IMR-90 (cell line): Measurements from ENCODE around the gene HRH2. TPM values are rescaled to one million over a fixed set of nuclear protein-coding genes. Genes with fewer than 3 reads are reported as not detected.

Experiments used
- ATAC-seq: fragments of 200-7000 bp; cut with Tn5 transposase; 2 replicates; pipeline ENCODE4 v1.9.1; 2020; ENCODE audit warnings: low read depth, mild to moderate bottlenecking, moderate library complexity
- BruUV-seq: library from RNA; stranded (reverse); fragments of 400-500 nt; replicated peaks from 2 replicates; lab custom pipeline; 2021; lab: Mats Ljungman, UMichigan
- CTCF ChIA-PET: fragments of 300-600 bp; formaldehyde crosslinking; extraction: SDS; loops from one replicate; lab custom pipeline; 2021; ENCODE audit warnings: antibody characterized with exemption; lab: Yijun Ruan, JAX
- POLR2A ChIA-PET: fragments of 300-600 bp; sonication (Branson Sonifier 250); formaldehyde crosslinking; loops from one replicate; lab custom pipeline; 2022; ENCODE audit warnings: antibody characterized with exemption; ENCODE audit not compliant: unreplicated experiment; lab: Charles Lee
- DNase-seq: peaks from one replicate; pipeline ENCODE4 v3.0.0; 2013
- H2AFZ ChIP-seq: replicated peaks from 2 replicates; pipeline ENCODE3; 2013; ENCODE audit warnings: low read length, mild to moderate bottlenecking; ENCODE audit not compliant: poor library complexity
- H2AK5ac ChIP-seq: 2 replicates; pipeline ENCODE4 v1.6.1; 2013; ENCODE audit warnings: low read depth, low read length, inconsistent platforms
- H2AK9ac ChIP-seq: replicated peaks from 2 replicates; pipeline ENCODE3; 2013; ENCODE audit warnings: mild to moderate bottlenecking, low read depth, low read length, moderate library complexity; ENCODE audit not compliant: poor library complexity
- H2BK120ac ChIP-seq: 2 replicates; pipeline ENCODE4 v1.6.1; 2013; ENCODE audit warnings: low read depth, low read length, inconsistent platforms
- H2BK15ac ChIP-seq: 3 replicates; pipeline ENCODE4 v1.6.1; 2013; ENCODE audit warnings: low read depth, low read length, inconsistent platforms
- H2BK20ac ChIP-seq: 2 replicates; pipeline ENCODE4 v1.6.1; 2013; ENCODE audit warnings: low read depth, mild to moderate bottlenecking, inconsistent platforms, low read length, moderate library complexity
- H2BK5ac ChIP-seq: 2 replicates; pipeline ENCODE4 v1.6.1; 2013; ENCODE audit warnings: mild to moderate bottlenecking, low read depth, low read length, inconsistent platforms; ENCODE audit not compliant: poor library complexity, severe bottlenecking
- H3K14ac ChIP-seq: replicated peaks from 2 replicates; pipeline ENCODE4 v1.6.1; 2013; ENCODE audit warnings: low read depth, low read length, inconsistent platforms
- H3K18ac ChIP-seq: 2 replicates; pipeline ENCODE4 v1.6.1; 2013; ENCODE audit warnings: low read depth, low read length, control low read depth
- H3K23ac ChIP-seq: 2 replicates; pipeline ENCODE4 v1.6.1; 2013; ENCODE audit warnings: low read depth, low read length, inconsistent platforms
- H3K27ac ChIP-seq: 2 replicates; pipeline ENCODE4 v1.5.1; 2013; ENCODE audit warnings: mild to moderate bottlenecking, control low read depth, low read length; ENCODE audit not compliant: insufficient read depth
- H3K27me3 ChIP-seq: 2 replicates; pipeline ENCODE4 v1.6.1; 2013; ENCODE audit warnings: low read length; ENCODE audit not compliant: control insufficient read depth, insufficient read depth
- H3K36me3 ChIP-seq: 2 replicates; pipeline ENCODE4 v1.6.1; 2013; ENCODE audit warnings: low read length, mixed read lengths; ENCODE audit not compliant: control insufficient read depth, insufficient read depth
- H3K4ac ChIP-seq: 2 replicates; pipeline ENCODE4 v1.6.1; 2013; ENCODE audit warnings: low read depth, low read length, inconsistent platforms
- H3K4me1 ChIP-seq: 2 replicates; pipeline ENCODE4 v1.6.1; 2013; ENCODE audit warnings: low read length, mixed read lengths; ENCODE audit not compliant: control insufficient read depth, insufficient read depth
- H3K4me2 ChIP-seq: 2 replicates; pipeline ENCODE4 v1.6.1; 2013; ENCODE audit warnings: low read depth, mild to moderate bottlenecking, control low read depth, low read length, moderate library complexity
- H3K4me3 ChIP-seq: 2 replicates; pipeline ENCODE4 v1.5.1; 2013; ENCODE audit warnings: low read depth, mild to moderate bottlenecking, control low read depth, low read length, moderate library complexity; ENCODE audit not compliant: insufficient read depth
- H3K56ac ChIP-seq: 2 replicates; pipeline ENCODE4 v1.6.1; 2013; ENCODE audit warnings: low read length, inconsistent platforms; ENCODE audit not compliant: insufficient read depth; ENCODE audit errors: extremely low read depth
- H3K79me1 ChIP-seq, 2 experiments: 2 replicates each; pipeline ENCODE4 v1.6.1; 2013; ENCODE audit warnings: low read length in 2 of 2, inconsistent platforms in 1 of 2, low read depth in 1 of 2
- H3K9ac ChIP-seq: 2 replicates; pipeline ENCODE4 v1.6.1; 2013; ENCODE audit warnings: low read depth, low read length, control low read depth
- H3K9me1 ChIP-seq: 2 replicates; pipeline ENCODE4 v1.6.1; 2013; ENCODE audit warnings: low read length, inconsistent platforms; ENCODE audit not compliant: insufficient read depth
- H3K9me3 ChIP-seq: 2 replicates; pipeline ENCODE4 v1.6.1; 2013; ENCODE audit warnings: low read length; ENCODE audit not compliant: control insufficient read depth, insufficient read depth
- H4K20me1 ChIP-seq: 2 replicates; pipeline ENCODE4 v1.6.1; 2013; ENCODE audit warnings: low read length, inconsistent platforms; ENCODE audit not compliant: insufficient read depth
- H4K5ac ChIP-seq: 2 replicates; pipeline ENCODE4 v1.6.1; 2013; ENCODE audit warnings: mild to moderate bottlenecking, low read depth, low read length, control low read depth
- H4K8ac ChIP-seq, 2 experiments: 2 replicates each; pipeline ENCODE4 v1.6.1; 2013; ENCODE audit warnings: low read depth in 2 of 2, low read length in 2 of 2, control low read depth in 1 of 2, inconsistent platforms in 1 of 2
- H4K91ac ChIP-seq: 2 replicates; pipeline ENCODE4 v1.6.1; 2013; ENCODE audit warnings: low read depth, low read length, inconsistent platforms; ENCODE audit not compliant: insufficient read depth
- BHLHE40 ChIP-seq: fragments of 150-350 bp; IDR thresholded peaks from 2 replicates; pipeline ENCODE4 v1.6.1; 2016; ENCODE audit warnings: mild to moderate bottlenecking, low read depth, low read length
- CEBPB ChIP-seq: IDR thresholded peaks from 2 replicates; pipeline ENCODE4 v1.6.1; 2012; ENCODE audit warnings: low read depth, low read length, improper control_type of control experiment
- CHD1 ChIP-seq: IDR thresholded peaks from 2 replicates; pipeline ENCODE4 v1.6.1; 2012; ENCODE audit warnings: low read depth, low read length, improper control_type of control experiment
- FOS ChIP-seq: fragments of 150-350 bp; IDR thresholded peaks from 2 replicates; pipeline ENCODE4 v1.6.1; 2016; ENCODE audit warnings: low read depth, low read length
- MAFK ChIP-seq: IDR thresholded peaks from 2 replicates; pipeline ENCODE4 v1.6.1; 2012; ENCODE audit warnings: low read depth, low read length, improper control_type of control experiment
- MAZ ChIP-seq: IDR thresholded peaks from 2 replicates; pipeline ENCODE4 v1.6.1; 2012; ENCODE audit warnings: low read depth, mild to moderate bottlenecking, low read length, improper control_type of control experiment, moderate library complexity, borderline replicate concordance
- MXI1 ChIP-seq: IDR thresholded peaks from 2 replicates; pipeline ENCODE4 v1.6.1; 2012; ENCODE audit warnings: low read depth, mild to moderate bottlenecking, low read length, moderate library complexity, borderline replicate concordance
- NFE2L2 ChIP-seq: fragments of 150-350 bp; IDR thresholded peaks from 2 replicates; pipeline ENCODE4 v1.6.1; 2016; ENCODE audit warnings: low read depth, mild to moderate bottlenecking, low read length
- POLR2A ChIP-seq: IDR thresholded peaks from 2 replicates; pipeline ENCODE4 v1.6.1; 2012; ENCODE audit warnings: mild to moderate bottlenecking, low read depth, low read length
- RAD21 ChIP-seq: IDR thresholded peaks from 2 replicates; pipeline ENCODE4 v1.6.1; 2012; ENCODE audit warnings: low read length, improper control_type of control experiment
- RCOR1 ChIP-seq: IDR thresholded peaks from 2 replicates; pipeline ENCODE4 v1.6.1; 2012; ENCODE audit warnings: mild to moderate bottlenecking, low read length, improper control_type of control experiment; ENCODE audit not compliant: insufficient replicate concordance
- RFX5 ChIP-seq: IDR thresholded peaks from 2 replicates; pipeline ENCODE4 v1.8.0; 2012; ENCODE audit warnings: low read depth, mild to moderate bottlenecking, low read length, moderate library complexity
- SMC3 ChIP-seq: fragments of 150-350 bp; IDR thresholded peaks from 2 replicates; pipeline ENCODE4 v1.6.1; 2016; ENCODE audit warnings: low read depth, mild to moderate bottlenecking, antibody characterized with exemption, low read length, moderate library complexity
- WGBS, 2 experiments: methylation state at CpG; one replicate each; pipeline versions ENCODE4 v1.1.5 to v1.1.7; 2013; ENCODE audit warnings: missing lambda C conversion rate in 2 of 2; ENCODE audit not compliant: insufficient read length in 1 of 2; ENCODE audit errors: extremely low coverage in 2 of 2; 5-methylcytosine and 5-hydroxymethylcytosine counted together
- dilution Hi-C: fragments of 300-500 bp; cut with HindIII; formaldehyde crosslinking; loops from one replicate; pipeline ENCODE4 v1.14.3; 2018; ENCODE audit warnings: low sequenced_read_pairs; ENCODE audit not compliant: unreplicated experiment
- in situ Hi-C: fragments of 300-500 bp; cut with MboI; formaldehyde crosslinking; loops from 3 replicates; pipeline ENCODE4 v1.14.3; 2019; ENCODE audit warnings: low sequenced_read_pairs, inconsistent platforms, mixed read lengths
- intact Hi-C: fragments of 100-400 bp; cut with micrococcal nuclease; formaldehyde crosslinking; loops from 2 replicates; pipeline ENCODE4 v1.10.0; 2022
- polyA plus RNA-seq, 3 experiments: library from polyadenylated mRNA; depleted of rRNA; stranded (reverse); fragments of >200 nt; gene quantifications; 2 replicates each; pipeline ENCODE4 v1.2.3, GENCODE V29; 2012; ENCODE audit warnings: low replicate concordance in 1 of 3
- total RNA-seq: library from RNA; depleted of rRNA; stranded (reverse); fragments of >200 nt; gene quantifications from 2 replicates; pipeline ENCODE4 v1.2.3, GENCODE V29; 2012
- TF ChIP-seq, protein P1 (sequence below): fragments of 150-350 bp; IDR thresholded peaks from 2 replicates; pipeline ENCODE4 v1.6.1; 2016; ENCODE audit warnings: low read depth, mild to moderate bottlenecking, low read length, moderate library complexity, borderline replicate concordance
- TF ChIP-seq, protein P2 (sequence below): conservative IDR thresholded peaks from 2 replicates; pipeline ENCODE4 v1.5.1; 2012; ENCODE audit warnings: mild to moderate bottlenecking, low read depth, low read length, improper control_type of control experiment
- TF ChIP-seq, protein P3 (sequence below): fragments of 150-350 bp; IDR thresholded peaks from 2 replicates; pipeline ENCODE4 v1.6.1; 2017; ENCODE audit warnings: mild to moderate bottlenecking, antibody characterized with exemption, low read length, low read depth

HRH2 gene
- total and polyA plus RNA-seq, 2 of the 4 experiments (the other 2 are of a cell fraction) = not detected

DNA sequence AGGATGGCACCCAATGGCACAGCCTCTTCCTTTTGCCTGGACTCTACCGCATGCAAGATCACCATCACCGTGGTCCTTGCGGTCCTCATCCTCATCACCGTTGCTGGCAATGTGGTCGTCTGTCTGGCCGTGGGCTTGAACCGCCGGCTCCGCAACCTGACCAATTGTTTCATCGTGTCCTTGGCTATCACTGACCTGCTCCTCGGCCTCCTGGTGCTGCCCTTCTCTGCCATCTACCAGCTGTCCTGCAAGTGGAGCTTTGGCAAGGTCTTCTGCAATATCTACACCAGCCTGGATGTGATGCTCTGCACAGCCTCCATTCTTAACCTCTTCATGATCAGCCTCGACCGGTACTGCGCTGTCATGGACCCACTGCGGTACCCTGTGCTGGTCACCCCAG lies 25.4 kb downstream of the HRH2 start:
- ChIA-PET POLR2A (no interaction called here), CTCF (no interaction called here)
- H3K4ac ChIP-seq = no peak overlapping the region
- H2BK20ac ChIP-seq = no peak overlapping the region
- no peak overlapping the region for H3K27ac ChIP-seq
- no peak overlapping the region for H2BK5ac ChIP-seq
- H4K5ac ChIP-seq = no peak overlapping the region
- in situ Hi-C loops (no loop called here), intact Hi-C loops (no loop called here), dilution Hi-C loops (no loop called here)
- H2AK5ac ChIP-seq = no peak overlapping the region
- no TSS peak for BruUV-seq
- H4K8ac ChIP-seq = no peak overlapping the region
- H3K18ac ChIP-seq = no peak overlapping the region
- no peak overlapping the region for H3K56ac ChIP-seq
- H2AFZ ChIP-seq = no peak overlapping the region
- WGBS, 2 experiments = 63% methylated on average over 13 of the region's 15 CpGs; no CpG with 5 or more reads in 1 of the 2 experiments
- H3K4me2 ChIP-seq = no peak overlapping the region
- H3K79me1 ChIP-seq = no peaks in the 10 kb centered on the region
- H2AK9ac ChIP-seq = peak overlapping the region; percentile 57
- no peak overlapping the region for H4K91ac ChIP-seq
- DNase-seq (no peak), ATAC-seq (no peak)
- H2BK120ac ChIP-seq = no peak overlapping the region
- no peak overlapping the region for H2BK15ac ChIP-seq
- no peak overlapping the region for H3K4me3 ChIP-seq
- H3K14ac ChIP-seq = no peak overlapping the region
- H3K36me3 ChIP-seq = no peaks in the 10 kb centered on the region
- H3K4me1 ChIP-seq = no peaks in the 10 kb centered on the region
- no peak overlapping the region for H3K9ac ChIP-seq
- no peaks in the 10 kb centered on the region for H3K9me1 ChIP-seq
- no peaks in the 10 kb centered on the region for H4K20me1 ChIP-seq
- H3K27me3 ChIP-seq = no peaks in the 10 kb centered on the region
- H3K23ac ChIP-seq = no peak overlapping the region
- H3K9me3 ChIP-seq = peaks cover 10% of the 10 kb centered on the region
- TF ChIP-seq RFX5 (no peak), NFE2L2 (no peak), MAFK (no peak), CHD1 (no peak), MXI1 (no peak), MAZ (no peak), SMC3 (no peak), RCOR1 (no peak), RAD21 (no peak), BHLHE40 (no peak), CEBPB (no peak), FOS (no peak), POLR2A (no peak)
- TF ChIP-seq, protein P1, sequence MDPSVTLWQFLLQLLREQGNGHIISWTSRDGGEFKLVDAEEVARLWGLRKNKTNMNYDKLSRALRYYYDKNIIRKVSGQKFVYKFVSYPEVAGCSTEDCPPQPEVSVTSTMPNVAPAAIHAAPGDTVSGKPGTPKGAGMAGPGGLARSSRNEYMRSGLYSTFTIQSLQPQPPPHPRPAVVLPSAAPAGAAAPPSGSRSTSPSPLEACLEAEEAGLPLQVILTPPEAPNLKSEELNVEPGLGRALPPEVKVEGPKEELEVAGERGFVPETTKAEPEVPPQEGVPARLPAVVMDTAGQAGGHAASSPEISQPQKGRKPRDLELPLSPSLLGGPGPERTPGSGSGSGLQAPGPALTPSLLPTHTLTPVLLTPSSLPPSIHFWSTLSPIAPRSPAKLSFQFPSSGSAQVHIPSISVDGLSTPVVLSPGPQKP = no peak
- TF ChIP-seq, protein P2, sequence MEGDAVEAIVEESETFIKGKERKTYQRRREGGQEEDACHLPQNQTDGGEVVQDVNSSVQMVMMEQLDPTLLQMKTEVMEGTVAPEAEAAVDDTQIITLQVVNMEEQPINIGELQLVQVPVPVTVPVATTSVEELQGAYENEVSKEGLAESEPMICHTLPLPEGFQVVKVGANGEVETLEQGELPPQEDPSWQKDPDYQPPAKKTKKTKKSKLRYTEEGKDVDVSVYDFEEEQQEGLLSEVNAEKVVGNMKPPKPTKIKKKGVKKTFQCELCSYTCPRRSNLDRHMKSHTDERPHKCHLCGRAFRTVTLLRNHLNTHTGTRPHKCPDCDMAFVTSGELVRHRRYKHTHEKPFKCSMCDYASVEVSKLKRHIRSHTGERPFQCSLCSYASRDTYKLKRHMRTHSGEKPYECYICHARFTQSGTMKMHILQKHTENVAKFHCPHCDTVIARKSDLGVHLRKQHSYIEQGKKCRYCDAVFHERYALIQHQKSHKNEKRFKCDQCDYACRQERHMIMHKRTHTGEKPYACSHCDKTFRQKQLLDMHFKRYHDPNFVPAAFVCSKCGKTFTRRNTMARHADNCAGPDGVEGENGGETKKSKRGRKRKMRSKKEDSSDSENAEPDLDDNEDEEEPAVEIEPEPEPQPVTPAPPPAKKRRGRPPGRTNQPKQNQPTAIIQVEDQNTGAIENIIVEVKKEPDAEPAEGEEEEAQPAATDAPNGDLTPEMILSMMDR = no peak
- TF ChIP-seq, protein P3, sequence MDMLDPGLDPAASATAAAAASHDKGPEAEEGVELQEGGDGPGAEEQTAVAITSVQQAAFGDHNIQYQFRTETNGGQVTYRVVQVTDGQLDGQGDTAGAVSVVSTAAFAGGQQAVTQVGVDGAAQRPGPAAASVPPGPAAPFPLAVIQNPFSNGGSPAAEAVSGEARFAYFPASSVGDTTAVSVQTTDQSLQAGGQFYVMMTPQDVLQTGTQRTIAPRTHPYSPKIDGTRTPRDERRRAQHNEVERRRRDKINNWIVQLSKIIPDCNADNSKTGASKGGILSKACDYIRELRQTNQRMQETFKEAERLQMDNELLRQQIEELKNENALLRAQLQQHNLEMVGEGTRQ = no peak
